Stimulated activated CD8-positive, alpha-beta memory T cell treated with anti-CD3 and anti-CD28 coated beads, Interleukin-2, amount 100 ng/mL, for 1 hour (primary cell): ENCODE measurements around the gene LEFTY1.
"Not testable (repeated sequence)": the region's sequence is repeated elsewhere in the genome, so short reads cannot be mapped to it uniquely, and the experiment has no call there.

Experiments
- DNase-seq, 2 donors: peaks; one replicate each; pipeline ENCODE4 v3.0.0-alpha.2; 2020; ENCODE audit warnings: low read depth in 2 of 2

LEFTY1 gene

GRCh38 chr1:225888289-225888897 lies 553 bp downstream of the LEFTY1 start:
- no peak for DNase-seq

- not testable (repeated sequence) for DNase-seq
Measured at GRCh38 chr1:225887554-225888288, 1.2 kb downstream of the LEFTY1 start.

GRCh38 chr1:225887030-225887314 lies 2.0 kb downstream of the LEFTY1 start:
- no peak for DNase-seq

- DNase-seq, result no peak
Measured at GRCh38 chr1:225886159-225887029, 2.6 kb downstream of the LEFTY1 start.

GRCh38 chr1:225885336-225885735 lies 3.6 kb downstream of the LEFTY1 start:
- no peak for DNase-seq

GRCh38 chr1:225883616-225884265 lies 5.2 kb downstream of the LEFTY1 start:
- DNase-seq, result no peak

- no peak for DNase-seq
Measured at GRCh38 chr1:225882694-225883615, 6.0 kb downstream of the LEFTY1 start.

GRCh38 chr1:225881959-225882693 lies 6.8 kb downstream of the LEFTY1 start, which contains the start of gene TMEM63A:
TMEM63A (minus strand) TSS chr1:225882380; CDS start chr1:225877580, 4,800 bp downstream.
- DNase-seq, result peak; percentile 80 to 84

GRCh38 chr1:225881081-225881958 lies 7.6 kb downstream of the LEFTY1 start:
- DNase-seq, result no peak

GRCh38 chr1:225880636-225881035 lies 8.3 kb downstream of the LEFTY1 start:
- DNase-seq, result no peak

GRCh38 chr1:225880222-225880588 lies 8.7 kb downstream of the LEFTY1 start:
- DNase-seq, result no peak

- no peak for DNase-seq
Measured at GRCh38 chr1:225879521-225880221, 9.3 kb downstream of the LEFTY1 start.

GRCh38 chr1:225878282-225878681 lies 10.7 kb downstream of the LEFTY1 start:
- DNase-seq, result no peak

GRCh38 chr1:225877580-225877979 lies 11.4 kb downstream of the LEFTY1 start:
- DNase-seq, result no peak

GRCh38 chr1:225876900-225877510 lies 11.9 kb downstream of the LEFTY1 start:
- DNase-seq, result no peak

GRCh38 chr1:225875044-225875815 lies 13.7 kb downstream of the LEFTY1 start:
- DNase-seq, result no peak

- DNase-seq, result no peak
Measured at GRCh38 chr1:225874431-225874830, 14.5 kb downstream of the LEFTY1 start.
